GM21786 (cell line): Measurements from ENCODE around the gene MARK2.
A peak's percentile ranks its signal among the peaks of the same experiment; 100 is the strongest.
"Not testable (repeated sequence)": the region's sequence is repeated elsewhere in the genome, so short reads cannot be mapped to it uniquely, and the experiment has no call there.

Experiments used
- ATAC-seq: cut with Tn5 transposase; IDR thresholded peaks from one replicate; pipeline ENCODE4 v1.9.1; 2021; ENCODE audit not compliant: unreplicated experiment

The MARK2 gene

GRCh38 chr11:63853476-63853875 lies 14.6 kb downstream of the MARK2 start:
- no peak for ATAC-seq

- no peak for ATAC-seq
Measured at GRCh38 chr11:63854696-63855095, 15.8 kb downstream of the MARK2 start.

- ATAC-seq = no peak
Measured at GRCh38 chr11:63855975-63856374, 17.1 kb downstream of the MARK2 start.

GRCh38 chr11:63858628-63859550 lies 20.0 kb downstream of the MARK2 start:
- ATAC-seq = no peak

- no peak for ATAC-seq
Measured at GRCh38 chr11:63862923-63863322, 24.0 kb downstream of the MARK2 start.

- not testable (repeated sequence) for ATAC-seq
Measured at GRCh38 chr11:63863620-63864019, 24.7 kb downstream of the MARK2 start.

- ATAC-seq = peak; percentile 83
Measured at GRCh38 chr11:63866211-63866610, 27.3 kb downstream of the MARK2 start.

GRCh38 chr11:63867511-63867910 lies 28.6 kb downstream of the MARK2 start:
- ATAC-seq = no peak

- no peak for ATAC-seq
Measured at GRCh38 chr11:63868399-63869064, 29.6 kb downstream of the MARK2 start.

- ATAC-seq = no peak
Measured at GRCh38 chr11:63869171-63869591, 30.3 kb downstream of the MARK2 start.

GRCh38 chr11:63869683-63870082 lies 30.8 kb downstream of the MARK2 start:
- no peak for ATAC-seq

GRCh38 chr11:63870351-63871140 lies 31.6 kb downstream of the MARK2 start:
- no peak for ATAC-seq

GRCh38 chr11:63871962-63872799 lies 33.3 kb downstream of the MARK2 start:
- peak; percentile 88 for ATAC-seq

- ATAC-seq = no peak
Measured at GRCh38 chr11:63872800-63873197, 33.9 kb downstream of the MARK2 start.

GRCh38 chr11:63873311-63873710 lies 34.4 kb downstream of the MARK2 start:
- ATAC-seq = no peak

- no peak for ATAC-seq
Measured at GRCh38 chr11:63874511-63874910, 35.6 kb downstream of the MARK2 start.

- no peak for ATAC-seq
Measured at GRCh38 chr11:63875506-63876065, 36.7 kb downstream of the MARK2 start.

GRCh38 chr11:63876616-63877015 lies 37.7 kb downstream of the MARK2 start:
- ATAC-seq = no peak

GRCh38 chr11:63877658-63878241 lies 38.8 kb downstream of the MARK2 start:
- no peak for ATAC-seq
